HG03378 (cell line): ENCODE measurements around the gene UEVLD.
"Not testable (repeated sequence)": the region's sequence is repeated elsewhere in the genome, so short reads cannot be mapped to it uniquely, and the experiment has no call there.

ENCODE experiments used
- ATAC-seq: cut with Tn5 transposase; IDR thresholded peaks from one replicate; pipeline ENCODE4 v1.9.1; 2021; ENCODE audit warnings: mild to moderate bottlenecking, moderate library complexity; ENCODE audit not compliant: unreplicated experiment

UEVLD gene

DNA sequence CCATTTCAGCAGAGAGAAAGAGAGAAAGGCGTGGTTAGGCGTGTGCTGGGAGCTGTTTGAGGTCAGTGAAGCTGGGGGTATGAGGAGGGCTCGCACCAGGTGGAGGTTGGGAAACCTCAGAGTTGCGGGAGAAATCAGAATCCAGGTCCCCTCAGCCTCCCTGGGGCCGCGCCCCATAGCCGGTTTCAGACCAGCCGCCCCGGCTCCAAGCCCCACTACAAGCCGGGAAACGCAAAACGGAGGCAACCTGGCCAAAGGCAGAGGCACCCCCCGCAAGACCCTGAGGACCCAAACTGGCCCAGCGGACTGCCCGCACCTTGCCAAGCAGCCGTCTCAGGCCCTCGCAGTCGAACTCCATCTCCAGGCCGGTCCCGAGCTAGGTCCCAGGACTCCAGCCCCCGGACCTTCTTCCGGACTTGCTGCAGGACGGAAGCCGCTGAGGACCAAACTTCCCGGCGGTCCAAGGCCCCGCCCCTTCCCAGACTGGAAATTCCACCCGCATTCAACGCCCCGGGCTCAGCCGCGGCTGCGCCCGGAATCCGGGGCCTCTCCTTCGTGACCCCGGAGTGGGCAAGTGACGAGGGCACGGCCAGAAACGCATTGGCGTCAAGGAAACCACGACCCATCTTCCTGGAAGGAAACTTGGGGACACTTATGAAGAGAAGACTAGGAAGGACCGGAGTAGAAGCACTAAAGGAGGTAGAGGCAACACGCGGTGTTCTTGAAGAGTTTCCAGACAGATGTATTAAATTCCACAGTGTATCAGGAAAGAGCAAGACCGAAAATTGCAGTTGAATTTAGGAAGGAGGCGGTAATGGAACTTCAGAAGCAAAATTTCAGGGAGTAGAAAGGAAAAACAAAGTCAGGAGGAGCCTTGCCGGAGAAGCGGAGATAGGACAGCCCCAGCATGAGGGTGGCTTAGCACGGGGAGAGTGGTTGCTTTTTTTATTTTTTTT lies at the start of gene UEVLD:
Gene UEVLD (minus strand): TSS at position 438 of the 956 bp plus-strand sequence. CDS start 80 bp downstream, at position 358.
- ATAC-seq: peak; percentile 63

DNA sequence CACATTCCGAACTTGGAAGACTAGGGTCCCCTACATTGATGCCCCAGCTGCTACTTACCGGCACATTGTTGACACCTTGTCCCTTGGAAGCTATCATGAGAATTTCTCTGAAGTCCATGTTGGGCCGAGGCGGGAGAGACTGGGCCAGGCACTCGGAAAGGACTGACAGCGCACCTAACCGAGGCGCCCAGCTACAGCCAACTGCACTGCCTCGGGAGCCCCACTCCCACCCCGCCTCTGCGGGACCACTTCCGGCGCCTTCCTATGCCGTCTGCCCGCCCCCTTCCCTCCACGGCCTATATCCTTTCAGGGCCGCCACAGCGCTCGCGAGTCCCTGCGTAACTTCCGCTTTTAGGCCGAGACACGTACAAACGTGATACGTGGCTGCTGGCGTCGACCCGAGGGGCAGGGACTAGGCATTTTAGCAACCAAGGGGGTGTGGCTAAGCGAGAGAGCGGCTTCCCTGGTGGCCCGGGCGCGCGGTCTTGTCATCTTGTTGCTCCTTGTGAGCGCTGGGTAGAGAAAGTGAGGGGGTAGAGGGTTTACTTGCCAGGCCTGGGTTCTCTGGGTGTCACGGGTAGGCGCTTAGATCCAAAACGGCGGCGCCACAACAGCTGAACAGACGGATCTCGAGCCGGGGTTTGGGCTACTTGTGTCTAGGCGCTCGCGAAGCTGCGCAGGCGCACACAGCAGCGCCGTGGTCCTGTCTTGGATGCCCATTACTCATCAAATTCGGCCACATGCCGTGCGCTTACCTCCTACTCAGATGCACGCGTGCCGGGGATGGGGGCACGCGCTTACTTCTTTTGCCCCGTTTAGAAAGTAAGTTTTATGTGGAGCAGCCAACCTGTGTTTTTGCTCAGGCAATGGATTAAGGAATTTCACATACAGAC lies 45.9 kb upstream of the UEVLD start, which contains the start of gene SPTY2D1:
Gene SPTY2D1 (minus strand): TSS at position 203 of the 893 bp plus-strand sequence. CDS start 85 bp downstream, at position 118.
- ATAC-seq: peak; percentile 95

DNA sequence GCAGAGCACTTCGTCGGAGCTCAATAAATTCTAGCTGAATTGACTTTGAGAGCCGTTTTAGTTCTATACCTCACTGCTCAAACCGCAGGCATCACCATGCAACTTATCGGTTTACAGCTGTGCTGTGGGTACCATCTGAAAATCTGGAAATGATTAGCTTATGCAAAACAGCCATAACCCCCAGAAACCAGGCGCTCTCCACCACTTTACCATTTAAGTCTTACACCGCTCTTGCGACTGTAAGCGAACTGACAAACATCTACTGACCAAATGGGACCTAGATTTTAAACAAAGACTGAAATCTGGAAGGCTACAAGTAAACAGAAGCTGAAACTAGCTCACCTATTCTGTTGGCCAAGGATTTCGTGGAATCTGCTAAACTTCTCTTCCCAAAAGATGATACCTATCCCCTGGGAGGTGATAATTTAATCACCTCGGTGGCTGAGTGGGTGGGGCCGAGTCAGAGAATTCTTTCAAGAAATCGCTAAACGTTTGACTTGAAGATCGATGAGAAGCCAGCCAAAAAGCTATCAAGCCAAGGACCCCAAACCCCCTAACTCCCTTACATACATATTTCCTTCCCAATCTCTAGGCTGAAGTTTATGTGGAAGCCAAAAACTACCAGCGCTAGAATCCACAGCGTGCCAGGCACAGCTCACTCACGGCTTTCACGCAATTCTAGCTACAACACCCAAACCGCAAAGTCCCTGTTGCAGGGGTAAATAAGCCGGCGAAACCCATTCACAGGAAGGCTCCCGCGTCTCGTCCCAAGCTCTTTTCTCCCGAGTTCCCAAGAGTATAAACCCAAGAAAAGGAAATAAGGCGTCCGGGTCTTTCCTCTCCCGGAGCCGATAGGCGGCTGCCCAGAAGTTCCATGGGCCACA lies 45.0 kb upstream of the UEVLD start:
- peak; percentile 65 for ATAC-seq

DNA sequence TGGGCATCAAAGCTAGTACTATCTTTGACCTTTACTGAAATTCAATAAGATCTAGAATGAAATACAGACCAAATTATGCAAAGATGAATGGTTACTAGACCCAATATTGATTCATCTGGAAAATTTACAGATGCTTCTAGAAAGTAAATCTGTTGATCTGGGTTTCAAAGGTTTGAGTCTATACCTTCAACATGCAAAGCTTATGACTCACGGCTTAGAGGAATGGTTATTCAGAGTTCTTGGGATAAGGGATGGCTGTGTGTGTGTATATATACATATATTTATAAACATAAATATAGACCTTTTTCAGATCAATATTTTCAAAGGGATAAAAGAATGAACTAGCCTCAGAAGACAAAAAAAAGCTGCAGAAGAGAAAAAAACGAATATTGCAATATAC lies 44.3 kb upstream of the UEVLD start:
- no peak for ATAC-seq

DNA sequence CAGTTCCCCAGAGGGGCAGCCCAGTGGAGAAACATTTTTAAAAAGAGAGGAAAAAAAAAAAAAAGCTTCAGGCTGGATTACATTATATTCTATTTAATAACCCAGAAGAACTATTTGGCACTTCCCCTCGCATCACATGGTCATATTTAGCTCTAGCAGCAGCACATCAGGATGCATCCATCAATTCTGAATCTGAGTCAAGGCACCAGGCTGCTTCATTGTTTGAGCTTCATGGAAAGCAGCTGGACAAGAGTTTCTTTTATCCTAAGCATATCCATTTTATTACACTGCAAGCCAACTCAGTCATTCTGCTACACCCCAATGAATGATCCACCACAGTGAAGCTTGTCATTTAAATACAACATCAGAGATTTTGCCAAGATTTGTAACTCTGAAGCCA lies 35.6 kb upstream of the UEVLD start:
- ATAC-seq: no peak

DNA sequence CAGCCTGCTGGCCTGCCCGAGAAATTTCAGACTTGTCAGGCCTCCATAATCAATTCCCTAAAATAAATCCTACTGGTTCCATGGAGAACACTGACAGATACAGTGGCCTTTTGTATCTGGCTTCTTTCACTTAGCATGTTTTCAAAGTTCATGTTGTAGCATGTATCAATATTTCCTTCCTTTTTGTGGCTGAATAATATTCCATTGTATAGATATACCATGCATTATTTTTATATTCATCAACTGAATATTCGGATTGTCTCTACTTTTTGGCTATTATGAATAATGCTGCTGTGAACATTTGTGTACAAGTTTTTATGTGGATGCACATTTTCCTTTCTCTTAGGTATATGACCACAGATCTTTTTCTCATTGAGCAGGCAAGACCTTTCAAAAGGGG lies 35.2 kb upstream of the UEVLD start:
- ATAC-seq: no peak

DNA sequence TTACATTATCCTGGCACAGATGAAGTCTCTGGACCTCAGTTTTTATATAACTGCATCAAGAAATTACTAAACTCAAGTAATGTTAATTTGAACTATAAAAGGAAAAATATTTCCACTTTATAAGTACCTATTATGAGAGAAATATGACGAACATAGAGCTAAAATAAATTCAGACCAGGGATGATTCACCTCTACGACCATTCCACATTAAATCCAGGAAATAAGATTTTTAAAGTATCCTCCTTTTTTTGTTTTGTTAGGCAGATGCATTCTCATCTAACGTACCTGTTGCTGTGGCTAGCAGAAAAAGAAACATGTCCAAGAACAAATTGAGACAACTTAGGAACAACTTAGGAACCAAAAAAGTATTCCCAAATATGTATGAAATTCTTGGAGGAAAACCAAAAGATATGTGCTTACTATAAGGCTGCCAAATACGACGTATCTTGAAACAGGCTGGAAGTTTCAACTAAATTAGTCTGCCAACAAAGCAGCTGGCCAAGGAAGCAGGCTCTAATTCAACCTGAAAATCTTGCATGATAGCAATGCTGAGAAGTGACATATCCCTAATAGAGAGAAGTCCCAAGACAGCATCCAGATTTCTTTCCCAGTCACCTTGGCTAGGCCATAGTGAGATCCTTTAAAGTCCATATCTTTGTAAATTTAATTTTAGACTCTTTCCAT lies 29.9 kb upstream of the UEVLD start:
- no peak for ATAC-seq

DNA sequence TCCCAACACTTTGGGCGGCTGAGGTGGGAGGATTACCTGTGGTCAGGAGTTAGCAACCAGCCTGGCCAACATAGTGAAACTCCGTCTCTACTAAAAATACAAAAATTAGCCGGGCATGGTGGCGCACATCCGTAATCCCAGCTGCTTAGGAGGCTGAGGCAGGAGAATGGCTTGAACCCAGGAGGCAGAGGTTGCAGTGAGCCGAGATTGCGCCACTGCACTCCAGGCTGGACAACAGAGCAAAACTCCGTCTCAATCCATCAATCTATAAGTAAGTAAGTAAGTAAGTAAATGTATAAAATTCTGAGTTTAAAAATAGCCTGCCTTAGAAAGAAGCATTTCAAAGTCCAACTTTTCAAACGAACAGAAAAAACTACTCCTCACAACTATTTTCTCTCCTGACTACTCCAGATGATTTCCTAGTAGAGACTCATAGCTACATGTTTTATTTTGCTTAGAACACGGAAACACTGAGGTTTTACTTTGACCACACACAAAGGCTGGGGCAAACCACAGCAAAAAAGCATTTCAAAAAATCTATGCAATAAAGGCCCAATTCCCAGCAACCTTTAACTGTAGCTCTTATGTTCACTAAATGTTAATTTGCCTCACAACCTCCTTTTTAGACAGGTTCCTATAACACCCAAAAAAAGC lies 29.3 kb upstream of the UEVLD start:
- ATAC-seq: peak; percentile 41

DNA sequence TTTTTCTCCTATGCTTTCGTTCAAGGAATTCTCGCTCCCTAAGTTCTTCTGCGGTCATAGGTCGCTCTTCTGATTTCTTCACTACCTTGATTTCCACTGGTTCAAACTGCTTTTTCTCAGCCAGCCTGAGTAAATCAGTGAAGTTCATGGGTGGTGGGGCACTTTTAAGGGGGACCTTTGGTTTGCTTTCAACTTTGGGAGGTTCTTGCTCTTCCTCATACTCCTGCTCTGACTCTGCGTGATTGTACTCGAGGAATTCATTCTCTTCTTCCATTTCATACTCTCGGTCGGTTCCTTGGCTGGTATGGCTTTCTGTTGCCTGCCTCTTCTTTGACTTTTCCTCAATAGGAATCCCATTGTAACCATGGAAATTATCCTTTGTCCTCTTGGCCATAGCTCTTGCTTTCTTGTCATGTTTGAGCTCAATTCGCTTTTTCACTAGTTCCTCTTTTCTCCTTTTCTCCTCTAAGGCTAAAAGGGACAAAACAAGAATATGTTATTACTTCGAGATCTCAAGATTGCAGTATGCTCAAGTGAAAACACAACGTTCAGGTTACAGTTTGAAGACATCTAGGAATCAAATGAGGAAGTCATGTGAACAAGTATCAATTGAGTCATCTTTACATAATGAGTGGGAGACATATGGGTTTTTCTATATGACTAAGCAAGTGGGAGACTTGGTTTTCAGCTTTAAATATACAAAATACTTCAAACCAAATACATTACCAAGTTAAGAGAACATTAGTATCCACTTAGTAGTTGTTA lies 27.3 kb upstream of the UEVLD start:
- ATAC-seq: peak; percentile 96

DNA sequence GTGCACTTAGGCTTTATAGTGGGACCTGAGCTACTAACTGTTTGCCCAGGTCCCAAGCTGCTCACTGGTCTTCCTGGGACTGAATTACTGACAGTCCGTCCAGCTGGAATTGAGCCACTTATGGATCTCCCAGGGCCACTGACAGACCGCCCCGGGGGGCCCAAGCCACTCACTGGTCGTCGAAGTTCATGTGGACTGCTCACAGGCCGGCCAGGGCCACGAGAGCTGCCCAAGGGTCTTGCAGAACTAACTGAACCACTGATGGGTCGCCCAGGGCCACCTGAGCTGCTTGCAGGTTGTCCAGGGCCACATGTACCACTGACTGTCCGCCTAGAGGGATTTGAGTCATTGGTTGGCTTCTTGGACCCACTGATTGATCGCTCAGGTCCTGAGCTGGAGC lies 26.1 kb upstream of the UEVLD start:
- no peak for ATAC-seq

DNA sequence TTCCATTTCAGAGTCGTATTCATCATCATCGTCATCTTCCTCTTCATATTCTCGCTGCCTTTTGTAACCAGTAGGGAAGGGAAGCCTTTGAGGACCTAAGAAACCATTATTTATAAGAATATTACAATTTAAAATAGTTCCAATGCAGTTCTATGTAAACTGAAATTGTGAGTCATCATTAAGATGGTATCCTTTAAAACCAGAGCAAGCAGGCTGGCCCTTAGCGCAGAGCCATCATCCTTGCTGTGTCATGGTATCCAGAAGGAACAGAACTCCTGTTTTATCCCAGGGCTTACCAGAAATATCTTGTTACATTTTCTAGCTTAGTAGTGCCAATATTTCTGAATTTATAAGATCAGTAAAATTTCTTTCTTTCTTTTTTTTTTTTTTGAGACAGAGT lies 23.9 kb upstream of the UEVLD start:
- ATAC-seq: no peak

DNA sequence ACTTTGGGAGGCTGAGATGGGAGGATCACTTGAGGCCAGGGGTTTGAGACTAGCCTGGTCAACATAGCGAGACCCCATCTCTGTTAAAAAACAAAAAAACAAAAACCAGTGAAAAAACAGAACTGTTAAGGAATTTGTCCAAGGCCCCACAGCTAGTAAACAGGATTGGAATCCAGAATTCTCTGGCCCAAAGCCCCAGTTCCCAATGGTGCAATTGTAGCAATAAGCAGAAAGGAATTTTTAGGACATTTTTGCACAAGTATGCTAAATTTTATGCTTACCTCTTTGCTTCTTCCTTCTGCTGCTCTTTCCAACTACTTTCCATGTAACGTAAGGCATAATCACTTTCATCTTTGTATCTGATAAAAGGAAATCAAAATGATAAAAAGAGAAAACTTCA lies 22.7 kb upstream of the UEVLD start:
- no peak for ATAC-seq

DNA sequence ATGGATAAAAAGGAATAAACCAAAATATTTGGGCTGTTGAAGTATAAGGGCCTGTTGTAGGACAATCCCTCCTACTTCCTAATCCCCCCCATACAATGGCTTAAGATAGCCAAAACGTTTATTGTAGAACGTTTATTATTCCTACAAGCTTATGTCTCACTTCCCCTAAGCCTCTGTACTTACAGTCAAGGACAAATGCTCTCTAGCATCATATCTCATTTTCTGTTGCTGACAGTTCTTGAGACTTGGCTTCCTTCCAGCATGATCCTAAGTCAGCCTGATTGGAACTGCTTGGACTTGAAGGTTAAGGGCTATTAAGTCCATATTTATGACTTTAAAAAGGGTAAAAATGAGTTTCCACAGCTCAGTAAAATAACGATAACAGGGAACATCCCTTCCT lies 19.8 kb upstream of the UEVLD start:
- no peak for ATAC-seq

DNA sequence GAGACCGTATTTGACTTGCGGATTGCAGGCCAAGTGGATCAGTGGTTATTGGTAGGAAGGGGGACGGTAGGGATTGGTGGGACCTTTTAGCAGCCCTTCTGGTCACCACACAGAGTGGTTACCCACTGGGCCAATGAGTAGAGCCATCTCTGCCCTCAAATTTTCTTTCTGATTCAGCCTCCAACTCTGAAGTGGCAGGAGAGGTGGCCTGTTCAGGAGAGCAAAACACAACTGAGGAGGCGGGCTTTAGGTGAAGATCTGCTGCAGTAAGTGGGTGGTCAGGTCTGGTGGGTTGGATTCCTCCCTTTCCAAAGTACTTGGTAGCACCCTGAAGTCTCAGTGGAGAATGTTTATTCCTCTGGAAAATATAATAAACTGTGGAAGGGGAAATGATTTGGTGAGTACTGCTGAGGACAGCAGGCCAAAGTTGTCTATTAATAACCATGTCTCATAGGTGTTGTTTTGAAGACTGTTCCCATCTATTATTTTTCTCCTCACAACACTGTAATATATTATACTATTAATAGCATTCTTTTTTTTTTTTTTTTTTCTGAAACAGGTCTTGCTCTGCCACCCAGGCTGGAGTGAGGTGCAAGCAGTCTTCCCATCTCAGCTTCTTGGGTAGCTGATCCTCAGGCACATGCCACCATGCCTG lies 12.5 kb upstream of the UEVLD start:
- no peak for ATAC-seq

DNA sequence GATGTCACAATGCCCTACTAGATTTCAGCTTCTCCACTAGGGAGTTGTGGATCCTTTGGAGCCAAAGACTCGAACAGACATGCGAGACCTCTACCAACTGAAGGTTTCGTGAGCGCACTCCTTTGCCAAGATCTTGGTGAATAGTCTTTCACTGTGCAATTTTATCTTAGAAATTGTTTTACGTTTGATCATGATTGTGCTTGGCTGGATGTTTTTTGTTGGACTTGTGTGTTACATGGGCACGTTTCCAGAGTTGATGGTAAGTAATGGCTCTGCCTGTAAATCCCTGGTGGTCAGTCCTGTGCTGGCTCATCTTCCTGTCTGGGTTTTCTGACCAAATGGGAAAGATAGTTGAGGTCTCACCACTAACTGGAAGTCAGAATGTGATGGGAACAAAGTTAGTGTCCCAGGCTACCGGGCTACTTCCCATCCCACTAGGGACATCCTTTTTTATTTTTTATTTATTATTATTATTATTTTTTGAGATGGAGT lies 11.3 kb upstream of the UEVLD start, which contains the start of gene MISFA:
Gene MISFA (plus strand): TSS at position 51 of the 492 bp plus-strand sequence. CDS start 140 bp downstream, at position 191.
- no peak for ATAC-seq

DNA sequence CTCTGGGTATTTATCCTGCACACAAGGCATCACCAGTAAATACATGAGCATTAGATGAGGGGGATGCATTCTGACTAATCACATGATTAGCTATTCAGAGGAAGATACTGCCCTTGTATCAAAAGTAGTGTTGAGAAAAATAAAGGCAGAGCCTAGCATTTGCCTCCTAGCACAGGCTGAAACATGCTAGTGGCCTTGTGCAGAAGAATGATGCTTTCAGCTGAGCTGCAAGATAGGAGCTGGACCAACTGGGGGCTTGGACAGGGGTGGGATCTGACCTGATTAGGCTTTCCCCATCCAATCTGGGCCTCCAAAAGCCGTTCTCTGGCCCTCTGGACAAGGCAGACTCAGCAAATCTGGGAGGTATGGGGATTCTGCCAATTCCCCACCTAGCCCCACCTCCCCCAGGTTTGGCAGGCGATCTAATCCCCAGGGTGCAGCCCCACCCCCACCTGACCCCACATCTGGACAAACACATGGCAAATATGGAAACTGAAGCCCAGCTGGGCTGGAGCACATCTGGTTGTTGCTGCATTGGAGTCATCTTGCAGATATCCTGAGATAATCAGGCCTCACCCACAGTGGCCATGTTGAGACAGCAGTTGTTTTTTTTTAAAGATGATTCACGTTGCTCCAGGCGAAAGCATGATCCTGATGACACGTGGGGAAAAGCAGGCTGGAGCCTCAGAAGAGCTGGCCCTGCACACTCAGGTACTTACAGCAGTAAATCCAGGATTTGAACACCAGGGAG lies 6.6 kb upstream of the UEVLD start:
- no peak for ATAC-seq

DNA sequence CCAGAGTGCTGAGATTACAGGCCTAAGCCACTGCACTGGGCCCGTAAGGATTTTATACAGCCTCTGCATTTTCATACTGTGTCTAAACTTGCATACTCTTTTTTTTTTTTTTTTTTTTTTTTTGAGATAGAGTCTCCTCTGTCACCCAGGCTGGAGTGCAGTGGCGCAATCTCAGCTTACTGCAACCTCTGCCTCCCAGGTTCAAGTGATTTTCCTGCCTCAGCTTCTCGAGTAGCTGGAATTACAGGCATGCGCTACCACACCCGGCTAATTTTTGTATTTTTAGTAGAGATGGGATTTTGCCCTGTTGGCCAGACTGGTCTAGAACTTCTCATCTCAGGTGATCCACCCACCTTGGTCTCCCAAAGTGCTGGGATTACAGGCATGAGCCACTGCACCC lies 5.6 kb upstream of the UEVLD start:
- ATAC-seq: not testable (repeated sequence)
